Stimulated activated CD4-positive, alpha-beta T cell treated with anti-CD3 and anti-CD28 coated beads, Interleukin-4, amount 100 ng/mL, for 1 hour (primary cell): ENCODE results near the gene IGFBP7.
"Not testable (repeated sequence)": the region's sequence is repeated elsewhere in the genome, so short reads cannot be mapped to it uniquely, and the experiment has no call there.

Experiments used
- DNase-seq: peaks from one replicate; pipeline ENCODE4 v3.0.0-alpha.2; 2020

Gene IGFBP7

DNA sequence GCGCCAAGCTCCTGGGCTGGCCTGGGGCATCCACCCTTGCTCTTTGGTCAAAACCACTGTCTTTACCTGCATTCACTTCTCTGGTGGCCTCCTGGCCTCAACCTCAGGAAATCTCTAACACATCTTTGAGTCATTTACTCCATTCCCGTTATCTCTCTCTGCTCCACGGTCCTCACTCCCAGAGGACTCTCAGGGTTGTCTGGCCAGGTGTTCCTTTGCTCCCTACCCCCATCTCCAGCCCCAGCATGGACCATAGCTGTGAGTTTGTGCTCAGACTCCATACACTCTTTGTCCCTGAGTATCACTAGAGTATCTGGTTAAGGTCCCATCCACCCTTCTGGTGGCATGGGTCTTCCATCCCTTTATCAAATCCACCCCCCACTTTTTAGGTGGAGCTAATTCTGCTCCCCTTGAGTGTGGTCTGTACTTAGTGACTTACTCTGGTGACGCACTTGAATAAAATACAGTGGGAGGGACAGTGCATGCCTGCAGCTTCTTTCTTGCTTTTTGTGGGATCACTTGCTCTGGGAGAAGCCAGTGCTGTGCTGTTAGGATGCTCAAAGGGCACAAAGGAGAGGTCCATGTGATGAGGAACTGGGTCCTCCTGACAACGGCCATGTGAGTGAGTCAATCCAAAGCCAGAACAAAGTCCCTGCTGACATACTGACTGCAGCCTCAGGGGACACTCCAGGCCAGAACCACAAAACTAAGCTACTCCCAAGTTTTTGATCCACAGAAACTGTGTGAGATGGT lies 44.3 kb downstream of the IGFBP7 start:
- DNase-seq = no peak

GRCh38 chr4:57064811-57065711 lies 45.1 kb downstream of the IGFBP7 start:
- DNase-seq = no peak

GRCh38 chr4:57064120-57064519 lies 46.1 kb downstream of the IGFBP7 start:
- no peak for DNase-seq

GRCh38 chr4:57063518-57063917 lies 46.7 kb downstream of the IGFBP7 start:
- DNase-seq = no peak

DNA sequence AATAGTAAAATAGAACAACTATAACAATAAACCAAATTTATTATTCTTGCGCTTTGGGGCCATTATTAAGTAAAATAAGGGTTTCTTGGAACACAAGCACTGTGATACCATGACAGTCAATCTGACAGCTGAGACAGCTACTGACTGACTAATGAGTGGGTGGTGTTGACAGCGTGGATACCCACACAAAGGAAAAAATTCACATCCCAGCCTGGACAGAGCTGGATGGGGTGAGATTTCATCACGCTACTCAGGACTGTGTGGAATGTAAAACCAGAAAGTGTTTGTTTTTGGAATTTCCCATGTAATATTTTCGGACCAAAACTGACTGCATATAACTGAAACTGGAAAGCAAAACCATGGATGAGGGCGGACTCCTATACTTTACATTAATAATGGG lies 48.8 kb downstream of the IGFBP7 start:
- no peak for DNase-seq

- DNase-seq = not testable (repeated sequence)
These were observed 49.5 kb downstream of the IGFBP7 start for GRCh38 chr4:57060717-57061067.

GRCh38 chr4:57059890-57060716 lies 50.1 kb downstream of the IGFBP7 start:
- no peak for DNase-seq

DNA sequence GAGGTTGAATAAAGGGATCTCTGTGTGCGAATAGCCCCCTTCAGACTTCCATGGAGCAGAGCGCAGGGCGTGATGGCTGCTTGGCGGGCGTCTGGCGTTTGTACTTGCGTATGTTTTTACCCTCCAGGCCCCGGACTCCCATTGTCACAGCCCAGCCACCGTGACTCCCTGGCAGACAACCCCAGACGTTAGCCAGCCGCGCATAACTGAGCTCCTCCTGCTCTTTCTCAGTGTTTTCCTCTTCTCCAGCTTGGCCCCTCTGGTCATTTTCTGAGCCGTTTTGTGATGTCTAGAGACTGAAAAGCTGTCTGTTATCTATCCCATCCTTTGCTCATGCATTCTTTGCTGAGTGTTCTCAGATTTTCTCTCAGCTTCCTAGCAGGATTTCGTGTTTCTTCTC lies 54.3 kb downstream of the IGFBP7 start:
- DNase-seq = no peak

GRCh38 chr4:57053508-57053907 lies 56.7 kb downstream of the IGFBP7 start:
- no peak for DNase-seq

DNA sequence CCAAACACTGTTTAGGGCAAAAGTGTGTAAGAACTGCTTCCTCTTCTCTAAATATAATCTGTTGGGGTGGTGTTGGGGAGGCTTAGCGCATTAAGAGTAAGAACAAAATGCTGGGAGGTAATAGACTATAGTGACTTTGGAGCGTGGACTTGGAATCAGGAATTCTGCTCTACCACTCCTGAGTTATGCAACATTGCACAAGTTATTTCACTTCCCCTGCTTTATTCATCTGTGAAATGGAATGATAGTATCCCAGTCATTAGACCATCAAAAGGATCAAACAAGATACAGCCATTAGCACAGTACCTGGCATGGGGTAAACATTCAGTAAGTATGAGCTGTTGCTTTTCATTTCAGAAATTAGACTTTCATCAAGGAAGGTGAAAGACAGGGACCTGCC lies 58.7 kb downstream of the IGFBP7 start:
- no peak for DNase-seq

DNA sequence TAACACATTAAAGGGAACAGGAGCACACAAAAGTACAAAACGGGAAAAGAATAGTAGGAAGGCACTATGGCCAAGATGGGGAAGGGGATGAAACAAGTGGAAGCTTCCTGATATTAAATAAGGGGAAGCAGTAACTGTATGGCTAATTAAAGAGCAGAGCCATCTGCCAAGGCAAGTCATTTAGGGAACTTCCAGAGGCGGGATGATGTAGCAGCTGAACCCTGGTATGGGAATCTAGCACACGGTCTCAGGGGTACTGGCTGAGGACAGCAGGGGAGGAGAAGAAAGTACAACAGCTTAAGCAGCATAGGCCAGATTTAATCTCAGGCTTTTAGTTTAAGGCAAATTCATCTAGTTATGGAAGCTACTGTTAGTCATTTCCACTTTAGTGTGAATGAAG lies 59.1 kb downstream of the IGFBP7 start:
- no peak for DNase-seq

- DNase-seq = no peak
These were observed 61.4 kb downstream of the IGFBP7 start for GRCh38 chr4:57048590-57049304.

DNA sequence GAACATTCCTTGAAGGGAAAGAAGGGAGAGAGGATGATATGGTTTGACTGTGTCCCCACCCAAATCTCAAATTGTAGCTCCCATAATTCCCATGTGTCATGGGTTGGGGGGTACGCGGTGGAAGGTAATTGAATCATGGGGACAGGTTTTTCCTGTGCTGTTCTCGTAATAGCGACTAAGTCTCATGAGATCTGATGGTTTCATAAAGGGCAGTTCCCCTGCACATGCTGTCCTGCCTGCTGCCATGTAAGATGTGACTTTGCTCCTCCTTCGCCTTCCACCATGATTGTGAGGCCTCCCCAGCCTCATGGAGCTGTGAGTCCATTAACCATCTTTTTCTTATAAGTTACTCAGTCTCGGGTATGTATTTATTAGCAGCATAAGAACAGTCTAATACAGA lies 63.1 kb downstream of the IGFBP7 start:
- not testable (repeated sequence) for DNase-seq

- no peak for DNase-seq
These were observed 65.2 kb downstream of the IGFBP7 start for GRCh38 chr4:57044996-57045395.

GRCh38 chr4:57044279-57044678 lies 65.9 kb downstream of the IGFBP7 start:
- DNase-seq = no peak

- DNase-seq = no peak
These were observed 66.6 kb downstream of the IGFBP7 start for GRCh38 chr4:57043347-57044251.

GRCh38 chr4:57042711-57043169 lies 67.4 kb downstream of the IGFBP7 start:
- no peak for DNase-seq

- DNase-seq = no peak
These were observed 69.2 kb downstream of the IGFBP7 start for GRCh38 chr4:57041020-57041419.

DNA sequence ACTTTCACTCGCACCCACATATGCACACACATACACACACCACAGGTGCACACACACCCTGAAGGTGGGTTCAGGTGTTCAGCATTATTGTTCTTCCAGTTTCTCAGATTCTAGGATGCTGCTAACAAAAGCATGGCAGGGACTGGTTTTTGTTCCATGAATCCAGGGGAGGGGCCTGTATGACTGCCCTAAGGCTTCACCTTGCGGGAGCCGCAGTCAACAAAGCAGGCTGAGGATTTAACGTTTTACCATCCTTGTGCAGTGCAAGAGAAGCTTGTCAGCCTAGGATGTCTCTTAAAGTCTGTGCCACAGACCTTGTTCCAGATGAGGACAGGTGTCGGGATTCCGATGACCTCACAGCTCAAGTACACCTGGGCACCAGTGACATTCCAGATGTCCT lies 69.7 kb downstream of the IGFBP7 start:
- DNase-seq = no peak

GRCh38 chr4:57039345-57039744 lies 70.8 kb downstream of the IGFBP7 start:
- no peak for DNase-seq

- DNase-seq = peak; percentile 5
These were observed 72.1 kb downstream of the IGFBP7 start for GRCh38 chr4:57037982-57038604.
